Measurements from ENCODE around the gene ZNF789. TPM values are rescaled to one million over a fixed set of nuclear protein-coding genes. Genes with fewer than 3 reads are reported as not detected.

The ZNF789 gene
- total and polyA plus RNA-seq, 12 donors, result 1.5 to 22.8 (median 7.3) TPM

GRCh38 chr7:99457650-99458493, 14.8 kb upstream of the ZNF789 start:
- no peak for DNase-seq
- TF ChIP-seq CTCF (IDR thresholded peaks at IDR 0.05), result no peak
- TF ChIP-seq POLR2A (IDR thresholded peaks at IDR 0.05), result no peak
- intact Hi-C loops (cut with DNase I), result no loop called here
- WGBS, 4 donors, result 76 to 80% (median 78%) methylated on average over 17 to 26 of the region's 26 CpGs
- H3K36me3 ChIP-seq (replicated peaks in 1 of 2), result peaks cover 0 to 70% of the 10 kb centered on the region in 2 donors
- H3K27ac ChIP-seq, result no peak overlapping the region
- H3K27me3 ChIP-seq, result no peaks in the 10 kb centered on the region
- H3K9me3 ChIP-seq (replicated peaks in 1 of 3), result no peaks in the 10 kb centered on the region
- no peak overlapping the region for H3K4me3 ChIP-seq
- peaks cover 11 to 18% of the 10 kb centered on the region in 2 donors for H3K4me1 ChIP-seq (replicated peaks in 1 of 2)

GRCh38 chr7:99459087-99459486, 13.6 kb upstream of the ZNF789 start:
- Histone ChIP-seq H3K27ac (peak overlapping the region in 2 of 5 donors; percentile 25 to 47), H3K27me3 (no peaks in the 10 kb centered on the region), H3K9me3 (replicated peaks in 1 of 3) (no peaks in the 10 kb centered on the region), H3K36me3 (replicated peaks in 1 of 2) (peaks cover 0 to 59% of the 10 kb centered on the region in 2 donors), H3K4me1 (replicated peaks in 1 of 2) (peaks cover 11 to 22% of the 10 kb centered on the region in 2 donors), H3K4me3 (no peak overlapping the region)
- 89 to 99% (median 95%) methylated on average over 8 of the region's 8 CpGs for WGBS, 4 donors
- TF ChIP-seq CTCF (IDR thresholded peaks at IDR 0.05) (peak in 3 of 6 experiments; percentile 12 to 22 (median 14)), POLR2A (IDR thresholded peaks at IDR 0.05) (no peak)
- intact Hi-C loops (cut with DNase I), result no loop called here
- DNase-seq, result no peak

- H3K4me1 ChIP-seq (replicated peaks in 1 of 2), result peaks cover 16 to 34% of the 10 kb centered on the region in 2 donors
- H3K27ac ChIP-seq, result peak overlapping the region in 2 of 5 donors; percentile 31 to 47
- no peaks in the 10 kb centered on the region for H3K27me3 ChIP-seq
- DNase-seq, result no peak
- WGBS, 4 donors, result 74 to 86% (median 79%) methylated on average over 11 of the region's 11 CpGs
- no peaks in the 10 kb centered on the region for H3K9me3 ChIP-seq (replicated peaks in 1 of 3)
- TF ChIP-seq POLR2A (IDR thresholded peaks at IDR 0.05) (no peak), CTCF (IDR thresholded peaks at IDR 0.05) (no peak)
- H3K36me3 ChIP-seq (replicated peaks in 1 of 2), result peaks cover 0 to 44% of the 10 kb centered on the region in 2 donors
- no peak overlapping the region for H3K4me3 ChIP-seq
- intact Hi-C loops (cut with DNase I), result no loop called here
Measured at GRCh38 chr7:99460651-99461050, 12.0 kb upstream of the ZNF789 start.

- no peaks in the 10 kb centered on the region for H3K9me3 ChIP-seq (replicated peaks in 1 of 3)
- 83 to 100% (median 87%) methylated on average over 1 to 2 of the region's 2 CpGs for WGBS, 4 donors
- no peak for DNase-seq
- peaks cover 0 to 39% of the 10 kb centered on the region in 2 donors for H3K36me3 ChIP-seq (replicated peaks in 1 of 2)
- TF ChIP-seq POLR2A (IDR thresholded peaks at IDR 0.05) (no peak), CTCF (IDR thresholded peaks at IDR 0.05) (no peak)
- peaks cover 16 to 35% of the 10 kb centered on the region in 2 donors for H3K4me1 ChIP-seq (replicated peaks in 1 of 2)
- H3K27ac ChIP-seq, result peak overlapping the region in 1 of 5 donors; percentile 31
- no peak overlapping the region for H3K4me3 ChIP-seq
- intact Hi-C loops (cut with DNase I), result no loop called here
- H3K27me3 ChIP-seq, result no peaks in the 10 kb centered on the region
Measured at GRCh38 chr7:99461221-99461620, 11.5 kb upstream of the ZNF789 start.

Measured in adrenal gland (tissue), 12 donors.